Lower leg skin (tissue), 4 donors: ENCODE results near the gene TMC4. TPM values are rescaled to one million over a fixed set of nuclear protein-coding genes. Genes with fewer than 3 reads are reported as not detected.
"Not testable (repeated sequence)": the region's sequence is repeated elsewhere in the genome, so short reads cannot be mapped to it uniquely, and the experiment has no call there.

ENCODE experiments used
- DNase-seq, 2 donors: peaks; one replicate each; pipeline ENCODE4 v3.0.0-alpha.2; 2019; ENCODE audit warnings: low spot score in 2 of 2
- H3K4me3 ChIP-seq: fragments of 200-600 bp; sonication (generic); 2 replicates; pipeline ENCODE4 v1.5.1; 2017; ENCODE audit warnings: mild to moderate bottlenecking, low read depth; ENCODE audit not compliant: poor library complexity, severe bottlenecking
- POLR2A ChIP-seq, 2 donors: fragments of 450-650 bp; IDR thresholded peaks; one replicate each; pipeline ENCODE4 v1.6.1; 2016 to 2017; ENCODE audit warnings: antibody characterized with exemption in 2 of 2, mild to moderate bottlenecking in 1 of 2, moderate library complexity in 1 of 2
- WGBS, 2 donors: methylation state at CpG; one replicate each; pipeline ENCODE4 v1.1.5; 2018; 5-methylcytosine and 5-hydroxymethylcytosine counted together
- intact Hi-C: fragments of 100-400 bp; cut with DNase I; formaldehyde crosslinking; loops from one replicate; pipeline ENCODE4 v1.15.0; 2023; ENCODE audit warnings: low total_unique reads
- total RNA-seq, 4 donors: library from RNA; depleted of rRNA; stranded (reverse); fragments of >200 nt; gene quantifications; one replicate each; pipeline ENCODE4 v1.1.0, GENCODE V29; 2016
- TF ChIP-seq, protein P1 (sequence below), 3 donors: fragments of 450-650 bp; IDR thresholded peaks; one replicate each; pipeline ENCODE4 v1.5.1; 2016; ENCODE audit warnings: antibody characterized with exemption in 3 of 3, mild to moderate bottlenecking in 3 of 3, moderate library complexity in 2 of 3

Gene TMC4
- total RNA-seq, 4 donors from 2014 or later: 2.4 to 9.3 (median 6.3) TPM

DNA sequence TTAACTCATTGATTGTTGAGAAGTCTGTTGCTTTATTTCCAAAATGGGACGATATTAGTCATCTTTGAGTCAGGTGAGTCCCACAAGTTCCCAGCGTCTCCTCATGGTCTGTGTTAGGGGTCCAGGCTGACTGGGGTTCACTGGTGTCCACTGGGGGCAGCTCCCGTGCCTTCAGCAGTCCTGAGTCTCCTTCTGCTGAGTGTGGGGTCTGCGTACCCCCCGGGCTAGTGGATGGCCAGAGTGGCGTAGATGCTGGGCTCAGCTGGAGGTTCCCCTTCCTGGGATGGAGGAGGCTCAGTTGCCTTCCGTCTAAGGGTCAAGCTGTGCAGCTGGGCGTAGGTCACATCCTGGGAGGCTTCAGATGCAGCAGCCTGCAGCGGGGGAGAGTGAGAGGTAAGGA is 43.9 kb upstream of the TMC4 start:
- WGBS, 2 donors: 85 to 88% methylated on average over 6 to 7 of the region's 9 CpGs
- TF ChIP-seq POLR2A (IDR thresholded peaks at IDR 0.05): no peak
- TF ChIP-seq, protein P1, sequence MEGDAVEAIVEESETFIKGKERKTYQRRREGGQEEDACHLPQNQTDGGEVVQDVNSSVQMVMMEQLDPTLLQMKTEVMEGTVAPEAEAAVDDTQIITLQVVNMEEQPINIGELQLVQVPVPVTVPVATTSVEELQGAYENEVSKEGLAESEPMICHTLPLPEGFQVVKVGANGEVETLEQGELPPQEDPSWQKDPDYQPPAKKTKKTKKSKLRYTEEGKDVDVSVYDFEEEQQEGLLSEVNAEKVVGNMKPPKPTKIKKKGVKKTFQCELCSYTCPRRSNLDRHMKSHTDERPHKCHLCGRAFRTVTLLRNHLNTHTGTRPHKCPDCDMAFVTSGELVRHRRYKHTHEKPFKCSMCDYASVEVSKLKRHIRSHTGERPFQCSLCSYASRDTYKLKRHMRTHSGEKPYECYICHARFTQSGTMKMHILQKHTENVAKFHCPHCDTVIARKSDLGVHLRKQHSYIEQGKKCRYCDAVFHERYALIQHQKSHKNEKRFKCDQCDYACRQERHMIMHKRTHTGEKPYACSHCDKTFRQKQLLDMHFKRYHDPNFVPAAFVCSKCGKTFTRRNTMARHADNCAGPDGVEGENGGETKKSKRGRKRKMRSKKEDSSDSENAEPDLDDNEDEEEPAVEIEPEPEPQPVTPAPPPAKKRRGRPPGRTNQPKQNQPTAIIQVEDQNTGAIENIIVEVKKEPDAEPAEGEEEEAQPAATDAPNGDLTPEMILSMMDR (IDR thresholded peaks at IDR 0.05): no peak
- intact Hi-C loops: no loop called here
- H3K4me3 ChIP-seq: no peak overlapping the region
- no peak for DNase-seq

DNA sequence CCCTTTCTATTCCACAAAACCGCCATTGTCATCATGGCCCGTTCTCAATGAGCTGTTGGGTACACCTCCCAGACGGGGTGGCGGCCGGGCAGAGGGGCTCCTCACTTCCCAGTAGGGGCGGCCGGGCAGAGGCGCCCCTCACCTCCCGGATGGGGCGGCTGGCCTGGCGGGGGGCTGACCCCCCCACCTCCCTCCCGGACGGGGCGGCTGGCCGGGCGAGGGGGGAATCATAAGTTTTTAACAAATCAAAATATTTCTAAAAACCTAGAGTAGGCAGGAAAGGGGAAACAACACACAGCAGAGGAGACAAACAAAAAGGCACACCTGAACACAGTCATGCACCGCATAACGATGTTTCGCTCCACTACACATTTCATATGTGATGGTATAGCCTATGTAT is 41.8 kb upstream of the TMC4 start:
- intact Hi-C loops, DNase-seq, H3K4me3 ChIP-seq: not testable (repeated sequence)
- WGBS, 2 donors: 93 to 97% methylated on average over 12 to 15 of the region's 19 CpGs

DNA sequence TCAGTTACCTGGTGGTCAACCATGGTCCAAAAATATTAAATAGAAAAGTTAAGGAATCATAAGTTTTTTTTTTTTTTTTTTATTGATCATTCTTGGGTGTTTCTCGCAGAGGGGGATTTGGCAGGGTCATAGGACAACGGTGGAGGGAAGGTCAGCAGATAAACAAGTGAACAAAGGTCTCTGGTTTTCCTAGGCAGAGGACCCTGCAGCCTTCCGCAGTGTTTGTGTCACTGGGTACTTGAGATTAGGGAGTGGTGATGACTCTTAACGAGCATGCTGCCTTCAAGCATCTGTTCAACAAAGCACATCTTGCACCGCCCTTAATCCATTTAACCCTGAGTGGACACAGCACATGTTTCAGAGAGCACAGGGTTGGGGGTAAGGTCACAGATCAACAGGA is 41.3 kb upstream of the TMC4 start:
- DNase-seq, intact Hi-C loops, H3K4me3 ChIP-seq: not testable (repeated sequence)
- WGBS, 2 donors: 50 to 67% methylated on average over 4 to 5 of the region's 5 CpGs

DNA sequence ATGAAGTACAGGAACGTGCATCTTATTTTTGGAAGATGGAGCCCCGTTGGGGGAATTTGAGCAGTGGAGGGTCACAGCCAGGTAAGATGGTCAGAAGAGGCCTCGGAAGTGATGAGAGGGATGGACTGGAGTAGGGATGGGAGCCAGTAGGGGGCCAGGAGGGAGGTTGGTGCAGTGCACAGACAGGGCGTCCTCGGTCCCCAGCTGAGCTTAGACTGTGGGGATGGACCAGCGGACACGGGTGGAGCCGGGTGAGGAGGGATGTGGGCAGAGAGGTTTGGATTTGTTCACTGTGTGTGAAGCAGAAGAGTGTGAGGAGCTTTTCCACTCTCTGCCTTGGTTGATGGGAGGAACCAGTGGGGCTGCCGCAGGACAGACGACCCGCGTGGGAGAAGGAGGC is 38.3 kb upstream of the TMC4 start:
- H3K4me3 ChIP-seq: no peak overlapping the region
- intact Hi-C loops: no loop called here
- WGBS, 2 donors: 77 to 79% methylated on average over 12 of the region's 12 CpGs
- DNase-seq: no peak
- TF ChIP-seq, protein P1 (IDR thresholded peaks at IDR 0.05): no peak
- TF ChIP-seq POLR2A (IDR thresholded peaks at IDR 0.05): no peak

DNA sequence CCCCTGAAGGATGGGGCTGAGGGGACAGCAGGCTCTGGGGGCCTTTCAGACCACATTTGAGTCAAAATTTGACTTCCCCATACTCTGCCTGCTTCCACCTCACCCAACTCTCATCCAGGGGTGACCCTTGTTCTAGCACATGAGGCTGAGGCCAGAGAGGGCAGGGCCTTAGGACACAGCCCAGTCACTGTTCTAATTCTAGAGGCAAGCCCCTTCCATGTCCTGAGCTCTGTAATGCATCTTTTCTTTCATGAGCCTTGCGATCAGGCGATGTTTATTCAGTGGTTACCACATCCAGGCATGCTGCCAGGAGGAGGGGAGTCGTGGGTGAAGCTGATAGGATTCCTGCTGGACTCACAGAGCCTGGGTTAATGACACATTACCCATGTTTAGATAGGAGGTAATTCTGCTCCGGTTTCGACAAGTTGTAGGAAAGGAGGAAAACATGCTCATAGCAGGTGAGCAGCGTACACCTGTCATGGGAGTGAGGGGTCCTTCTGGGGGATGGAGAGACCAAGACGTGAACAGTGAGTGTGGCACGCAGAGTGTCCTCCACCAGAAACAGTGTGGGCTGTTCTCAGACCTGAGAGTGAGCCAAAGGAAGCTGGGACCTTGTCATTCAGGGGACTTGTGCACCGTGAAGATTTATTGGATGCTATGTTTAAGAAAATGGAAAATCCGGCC is 37.0 kb upstream of the TMC4 start:
- intact Hi-C loops: no loop called here
- TF ChIP-seq, protein P1 (IDR thresholded peaks at IDR 0.05): no peak
- TF ChIP-seq POLR2A (IDR thresholded peaks at IDR 0.05): no peak
- DNase-seq: peak; percentile 85 to 95
- WGBS, 2 donors: 41 to 51% methylated on average over 10 of the region's 10 CpGs
- no peak overlapping the region for H3K4me3 ChIP-seq

DNA sequence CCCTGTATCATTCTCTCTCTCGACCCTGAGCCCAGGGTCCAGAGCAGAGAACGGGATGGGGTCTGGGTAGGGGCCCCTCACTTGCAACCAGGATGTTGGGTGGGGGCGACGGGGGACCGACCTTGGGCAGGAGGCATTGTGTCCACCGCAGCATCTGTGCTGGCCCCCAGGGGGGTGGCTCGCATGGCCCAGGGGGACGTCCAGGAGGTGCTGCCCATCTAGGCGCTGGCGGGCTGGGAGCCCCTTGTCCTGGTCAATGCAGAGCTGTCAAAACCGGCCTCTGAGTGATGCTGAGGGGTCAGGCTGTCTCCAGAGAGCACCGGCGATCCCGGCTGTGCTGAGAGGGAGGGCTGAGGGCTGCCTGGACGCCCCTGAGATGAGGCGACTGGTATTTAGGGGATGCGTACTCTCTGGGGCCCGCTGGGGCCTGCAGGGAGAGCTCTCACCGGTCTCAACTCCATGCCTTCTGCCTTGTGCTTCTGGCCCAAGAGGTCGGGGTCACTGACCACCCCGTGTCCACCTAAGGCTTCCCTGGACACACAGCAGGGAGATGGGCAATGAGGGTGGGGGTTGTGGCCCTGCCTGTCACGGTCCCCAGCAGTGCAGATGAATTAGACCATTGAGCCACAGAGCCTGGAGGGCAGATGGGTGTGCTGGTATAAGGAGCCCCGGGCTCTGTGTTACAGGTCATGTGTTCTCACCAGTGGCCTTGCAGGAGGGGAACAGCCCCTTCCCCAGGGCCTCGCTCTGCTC is 36.3 kb upstream of the TMC4 start:
- DNase-seq: no peak
- WGBS, 2 donors: 62 to 71% methylated on average over 15 to 19 of the region's 24 CpGs
- TF ChIP-seq, protein P1 (IDR thresholded peaks at IDR 0.05): no peak
- no peak for TF ChIP-seq POLR2A (IDR thresholded peaks at IDR 0.05)
- no peak overlapping the region for H3K4me3 ChIP-seq
- intact Hi-C loops: no loop called here

DNA sequence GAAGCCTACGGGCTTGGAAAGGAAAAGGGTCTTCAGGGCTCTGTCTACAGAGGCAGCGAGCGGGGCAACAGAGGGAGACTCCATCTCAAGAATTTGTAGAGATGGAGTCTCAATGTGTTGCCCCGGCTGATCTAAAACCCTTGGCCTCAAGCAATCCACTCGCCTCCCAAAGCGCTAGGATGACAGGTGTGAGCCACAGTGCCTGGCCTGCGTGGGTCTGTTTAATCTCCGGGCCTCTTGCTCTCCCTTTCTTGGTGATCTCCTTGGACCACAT is 35.8 kb upstream of the TMC4 start:
- no peak for DNase-seq
- 70 to 72% methylated on average over 8 of the region's 8 CpGs for WGBS, 2 donors
- H3K4me3 ChIP-seq: no peak overlapping the region
- intact Hi-C loops: no loop called here
- no peak for TF ChIP-seq POLR2A (IDR thresholded peaks at IDR 0.05)
